Measurements from ENCODE around the gene RBMS1.

- TF ChIP-seq PHF8 (CRISPR knock-in tag; IDR thresholded peaks at IDR 0.05) (no peak), THAP11 (CRISPR knock-in tag; IDR thresholded peaks at IDR 0.05) (no peak), ZNF121 (CRISPR knock-in tag; IDR thresholded peaks at IDR 0.05) (no peak), CTCF (CRISPR knock-in tag; IDR thresholded peaks at IDR 0.05) (no peak), CEBPB (IDR thresholded peaks at IDR 0.05; ENCODE audit: borderline replicate concordance, low read depth, low read length) (no peak), TAF1 (CRISPR knock-in tag; IDR thresholded peaks at IDR 0.05) (no peak), JUND (CRISPR knock-in tag; IDR thresholded peaks at IDR 0.05) (no peak), NFIC (IDR thresholded peaks at IDR 0.05; ENCODE audit: low read length) (no peak), TCF7L2 (IDR thresholded peaks at IDR 0.05; ENCODE audit: low read depth, low read length) (no peak), PRDM15 (CRISPR knock-in tag; IDR thresholded peaks at IDR 0.05) (no peak)
Measured at GRCh38 chr2:160490733-160491685, 2.6 kb downstream of the RBMS1 start.

Measured in HepG2 (cell line).